GM19043 (cell line): ENCODE results near the gene SFXN3.
"Not testable (repeated sequence)": the region's sequence is repeated elsewhere in the genome, so short reads cannot be mapped to it uniquely, and the experiment has no call there.

Experiments
- ATAC-seq: cut with Tn5 transposase; IDR thresholded peaks from one replicate; pipeline ENCODE4 v1.9.1; 2021; ENCODE audit warnings: low read depth; ENCODE audit not compliant: unreplicated experiment

Gene SFXN3

GRCh38 chr10:101033276-101033675 lies 2.2 kb downstream of the SFXN3 start:
- ATAC-seq: no peak

GRCh38 chr10:101034404-101034803 lies 3.4 kb downstream of the SFXN3 start:
- ATAC-seq: not testable (repeated sequence)

GRCh38 chr10:101035314-101035713 lies 4.3 kb downstream of the SFXN3 start:
- ATAC-seq: no peak

- ATAC-seq: no peak
Observed at GRCh38 chr10:101035916-101036702, 5.1 kb downstream of the SFXN3 start.

- no peak for ATAC-seq
Observed at GRCh38 chr10:101036726-101037125, 5.7 kb downstream of the SFXN3 start.

GRCh38 chr10:101038484-101038883 lies 7.5 kb downstream of the SFXN3 start:
- ATAC-seq: no peak

- no peak for ATAC-seq
Observed at GRCh38 chr10:101040061-101040460, 9.0 kb downstream of the SFXN3 start.

GRCh38 chr10:101040851-101041250 lies 9.8 kb downstream of the SFXN3 start:
- ATAC-seq: no peak

- no peak for ATAC-seq
Observed at GRCh38 chr10:101041252-101041761, 10.3 kb downstream of the SFXN3 start.

- no peak for ATAC-seq
Observed at GRCh38 chr10:101042118-101042517, 11.1 kb downstream of the SFXN3 start.

- ATAC-seq: peak; percentile 93
Observed at GRCh38 chr10:101042667-101043362, 11.8 kb downstream of the SFXN3 start.

GRCh38 chr10:101043363-101043707 lies 12.3 kb downstream of the SFXN3 start:
- no peak for ATAC-seq

- no peak for ATAC-seq
Observed at GRCh38 chr10:101044117-101044516, 13.1 kb downstream of the SFXN3 start.

GRCh38 chr10:101046332-101047238 lies 15.6 kb downstream of the SFXN3 start:
- ATAC-seq: no peak

GRCh38 chr10:101047268-101047667 lies 16.2 kb downstream of the SFXN3 start:
- no peak for ATAC-seq

GRCh38 chr10:101047961-101048892 lies 17.2 kb downstream of the SFXN3 start:
- no peak for ATAC-seq

GRCh38 chr10:101050208-101051069 lies 19.4 kb downstream of the SFXN3 start:
- ATAC-seq: peak; percentile 72

- ATAC-seq: no peak
Observed at GRCh38 chr10:101052285-101052684, 21.3 kb downstream of the SFXN3 start.

- ATAC-seq: no peak
Observed at GRCh38 chr10:101053516-101053915, 22.5 kb downstream of the SFXN3 start.
